Retina (tissue), 1 donor: ENCODE results near the gene PSG5.
"Not testable (repeated sequence)": the region's sequence is repeated elsewhere in the genome, so short reads cannot be mapped to it uniquely, and the experiment has no call there.

Experiments
- DNase-seq: peaks from one replicate; pipeline ENCODE4 v3.0.0-alpha.2; 2016

PSG5 gene

DNA sequence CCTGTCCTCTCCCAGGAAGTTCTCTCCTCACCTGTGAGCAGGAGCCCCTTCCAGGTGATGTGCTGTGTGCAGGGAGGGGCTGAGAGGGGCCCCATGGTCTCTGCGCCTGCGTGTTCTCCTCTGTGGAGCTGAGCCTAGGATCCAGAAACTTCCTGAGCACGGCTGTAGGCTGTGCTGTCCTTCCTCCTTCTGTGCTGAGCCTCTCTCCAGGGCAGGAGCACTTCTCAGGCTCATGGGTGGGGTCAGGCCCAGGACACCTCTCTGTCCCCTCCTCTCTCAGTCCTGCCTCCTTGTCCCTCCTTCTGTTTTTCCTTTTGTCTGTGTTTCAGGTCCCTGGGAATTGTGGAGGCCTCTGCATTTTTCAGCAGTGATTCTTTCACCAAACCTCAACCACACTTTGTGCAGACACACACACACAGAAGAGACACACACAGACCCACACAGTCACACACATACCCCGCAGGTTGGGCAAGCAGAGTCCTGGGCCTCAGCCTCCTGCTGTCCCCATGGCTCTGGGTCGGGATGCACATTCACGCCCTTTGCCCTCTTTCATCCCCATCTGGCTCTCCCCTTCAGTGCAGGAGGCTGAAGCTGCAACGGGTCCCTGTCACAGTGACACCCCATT is at the start of gene PSG5:
TSS of gene PSG5 (minus strand) at position 226 of the 625 bp plus-strand sequence. CDS start at position 95, 131 bp downstream.
- not testable (repeated sequence) for DNase-seq

DNA sequence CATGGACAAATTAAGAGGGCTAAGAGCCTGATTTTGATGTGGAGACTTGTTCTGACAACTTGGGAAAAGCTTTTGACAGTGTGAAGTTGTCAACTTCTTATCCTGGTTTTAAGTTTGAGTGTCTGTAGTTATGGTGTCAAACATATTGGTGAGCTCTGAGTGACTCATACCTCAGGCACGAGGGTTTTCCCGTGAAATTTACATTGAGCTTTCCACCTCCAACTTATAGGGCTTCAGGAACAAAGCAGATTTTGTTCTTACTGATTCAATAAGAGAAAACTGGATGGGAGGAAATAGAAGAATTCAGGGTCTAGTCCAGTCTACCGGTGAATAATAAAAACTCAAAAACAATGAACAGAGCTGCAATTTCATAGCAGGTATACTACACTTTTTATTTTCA is 49.4 kb upstream of the PSG5 start:
- DNase-seq, result not testable (repeated sequence)

DNA sequence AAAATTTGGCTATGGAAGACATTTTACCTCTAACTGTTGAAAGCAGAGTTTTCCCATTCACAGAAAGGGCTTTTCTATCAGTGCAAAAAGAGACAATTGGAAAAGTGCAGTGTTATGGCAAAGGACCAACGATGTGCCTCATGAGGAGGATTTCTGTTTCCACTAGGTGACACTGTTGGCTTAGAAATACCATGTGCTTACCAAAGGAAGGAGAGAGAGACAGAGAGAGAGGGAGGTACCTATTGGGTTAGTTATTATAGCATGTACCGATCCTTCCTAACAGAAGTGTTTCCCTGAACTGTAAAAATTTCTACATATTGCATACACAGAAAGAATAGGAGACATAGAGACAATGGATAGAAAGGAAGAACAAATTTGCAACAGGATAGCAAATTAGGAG is 43.0 kb upstream of the PSG5 start:
- no peak for DNase-seq

DNA sequence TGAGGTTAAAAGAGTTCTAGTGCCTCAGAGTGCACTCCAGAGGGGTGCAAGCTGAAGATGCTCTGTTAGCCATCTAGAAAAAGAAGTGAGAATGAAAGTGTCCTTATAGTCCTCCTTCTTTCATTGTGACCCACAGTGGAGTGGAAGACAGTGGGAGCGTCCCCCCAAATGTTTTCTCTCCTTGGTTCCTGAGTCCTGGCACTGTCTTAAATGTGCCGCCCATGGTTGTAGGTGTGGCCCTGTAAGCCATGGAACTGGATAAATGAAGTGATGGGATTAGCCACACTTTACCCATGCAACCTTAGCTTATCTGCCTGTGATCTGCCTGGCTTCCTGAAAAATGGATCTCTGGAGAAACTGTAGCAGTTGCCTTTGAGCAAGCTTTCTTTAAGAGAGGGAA is 42.4 kb upstream of the PSG5 start:
- DNase-seq, result not testable (repeated sequence)

DNA sequence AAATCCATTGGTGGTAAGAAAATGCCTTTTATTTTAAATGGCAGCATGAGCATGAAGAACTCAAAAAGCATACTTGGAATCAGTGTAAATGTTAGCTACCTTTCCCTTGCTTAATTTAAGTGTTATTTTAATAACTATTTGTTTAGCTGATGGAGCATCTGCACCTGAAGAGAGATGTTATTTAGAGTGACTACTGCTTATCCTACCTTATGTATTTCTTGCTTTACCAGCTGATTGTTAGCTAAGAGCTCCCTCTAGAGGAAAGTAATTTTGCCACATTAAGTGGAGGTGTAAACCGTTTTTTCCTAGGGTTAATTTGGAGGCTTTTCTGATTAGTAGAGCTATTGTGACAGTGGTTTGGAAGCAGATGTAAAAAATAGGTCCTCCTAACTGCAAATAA is 40.6 kb upstream of the PSG5 start:
- DNase-seq, result not testable (repeated sequence)

DNA sequence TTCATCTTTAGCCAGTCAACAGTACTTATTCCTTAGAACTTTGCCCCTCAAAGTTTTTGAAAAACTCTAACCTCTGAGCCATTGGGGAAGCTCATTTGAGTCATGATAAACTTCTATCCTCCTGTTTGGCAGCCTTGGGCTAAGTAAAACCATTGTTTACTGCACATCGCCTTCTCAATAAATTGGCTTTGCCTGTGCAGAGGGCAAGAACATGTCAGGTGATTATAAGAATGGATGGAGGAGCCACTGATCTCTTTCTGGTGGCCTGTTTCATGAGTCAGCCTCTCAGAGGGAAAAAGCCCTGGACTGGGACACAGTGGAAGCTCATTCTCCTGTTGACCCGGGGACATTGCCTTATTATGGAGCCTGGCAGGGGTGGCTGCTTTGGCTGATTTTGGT is 38.5 kb upstream of the PSG5 start:
- no peak for DNase-seq

DNA sequence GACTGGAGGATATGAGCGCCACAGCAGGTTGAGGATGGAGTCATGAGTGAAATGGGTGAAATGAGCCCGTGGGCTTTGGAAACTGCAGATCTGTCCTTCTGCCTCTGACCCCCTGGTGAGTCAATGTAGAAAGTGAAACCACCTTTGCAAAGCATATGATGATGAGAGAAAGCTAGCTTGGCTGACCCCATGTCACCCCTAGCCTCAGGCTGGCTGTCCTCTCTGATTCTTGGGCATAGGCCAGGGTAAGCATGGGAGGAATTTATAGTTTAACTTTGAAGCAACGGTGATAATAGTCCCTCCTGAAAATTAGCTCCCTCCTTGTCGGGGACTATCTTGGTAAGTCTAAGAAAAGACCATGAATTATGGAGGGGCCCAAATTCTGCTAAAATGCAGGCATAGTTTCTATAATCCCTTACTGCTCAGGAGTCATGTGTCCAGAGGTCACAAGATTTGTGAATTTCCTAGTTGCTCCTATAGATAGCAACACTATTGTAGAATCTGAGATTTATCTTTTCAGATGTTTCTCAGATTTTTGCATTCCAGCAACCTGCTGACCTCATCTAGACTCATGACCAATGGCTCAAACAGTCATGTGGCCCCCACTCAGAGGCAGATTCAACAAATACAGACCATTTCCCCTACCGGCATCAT is 38.0 kb upstream of the PSG5 start:
- DNase-seq, result not testable (repeated sequence)

DNA sequence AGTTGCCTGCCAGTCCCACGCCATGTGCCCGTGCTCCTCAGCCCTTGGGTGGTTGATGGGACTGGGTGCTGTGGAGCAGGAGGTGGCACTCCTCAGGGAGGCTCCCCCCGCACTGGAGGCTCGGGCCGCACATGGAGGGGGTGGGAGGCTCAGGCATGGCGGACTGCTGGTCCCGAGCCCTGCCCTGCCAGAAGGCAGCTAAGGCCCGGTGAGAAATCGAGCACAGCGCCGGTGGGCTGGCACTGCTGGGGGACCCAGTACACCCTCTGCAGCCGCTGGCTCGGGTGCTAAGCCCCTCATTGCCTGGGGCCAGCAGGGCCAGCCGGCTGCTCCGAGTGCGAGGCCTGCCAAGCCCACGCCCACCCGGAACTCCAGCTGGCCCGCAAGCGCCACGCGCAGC is 35.6 kb upstream of the PSG5 start:
- DNase-seq, result not testable (repeated sequence)

DNA sequence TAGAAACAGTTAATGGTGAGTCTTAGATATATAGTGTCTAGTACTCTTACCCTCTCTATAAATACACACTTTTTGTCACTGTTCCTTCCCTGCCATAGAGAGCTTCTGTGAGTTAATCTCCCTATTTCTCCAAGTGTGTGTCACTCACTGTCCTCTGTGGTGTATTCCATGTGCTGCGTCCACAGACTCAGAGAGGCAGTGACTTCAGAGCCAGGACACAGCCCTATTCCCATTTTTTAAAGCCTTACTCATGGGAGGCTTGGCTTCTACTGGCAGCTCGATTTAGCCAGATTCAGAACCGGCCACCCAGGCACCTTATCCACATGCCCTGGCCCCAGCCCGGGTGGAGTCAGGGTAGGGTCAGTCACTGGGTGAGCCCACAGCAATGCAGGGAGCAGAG is 32.8 kb upstream of the PSG5 start:
- not testable (repeated sequence) for DNase-seq

DNA sequence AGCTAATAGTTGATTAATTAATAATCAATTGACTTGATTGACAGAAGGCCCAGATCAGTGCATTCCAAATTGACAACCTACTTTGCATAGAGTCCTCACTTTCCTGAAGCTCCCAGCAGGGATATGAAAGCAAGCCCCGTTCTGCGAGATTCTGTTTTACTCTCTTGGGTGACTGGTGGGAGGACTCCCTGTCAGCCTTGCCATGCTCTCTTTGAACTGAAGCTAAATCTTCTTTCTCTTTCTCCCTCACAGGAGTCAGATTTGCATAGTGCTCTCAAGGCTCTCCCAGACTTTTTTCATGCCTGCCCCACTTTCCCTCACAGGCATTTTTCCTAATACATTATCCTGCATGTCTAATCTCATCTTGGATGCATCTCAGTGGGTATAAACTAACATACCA is 29.5 kb upstream of the PSG5 start:
- not testable (repeated sequence) for DNase-seq

DNA sequence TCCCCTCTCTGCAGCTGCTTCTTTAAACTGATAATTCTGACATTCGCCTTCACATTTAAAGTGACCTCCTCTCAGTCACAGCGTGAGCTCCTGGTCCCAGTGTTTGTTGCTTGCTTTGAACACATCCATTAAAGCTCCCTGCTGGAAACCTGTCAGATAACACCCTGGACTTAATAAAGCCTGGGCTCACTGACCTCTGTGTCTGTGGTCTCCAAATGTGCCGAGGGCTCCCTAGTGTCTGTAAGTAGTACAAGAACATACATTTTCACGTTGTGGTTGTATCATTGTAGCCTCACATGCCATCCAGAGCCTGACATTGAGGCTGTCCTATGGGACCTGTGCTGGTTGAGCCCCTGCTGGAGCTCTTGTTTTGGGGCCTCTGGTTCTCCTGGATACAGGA is 21.7 kb upstream of the PSG5 start:
- no peak for DNase-seq

DNA sequence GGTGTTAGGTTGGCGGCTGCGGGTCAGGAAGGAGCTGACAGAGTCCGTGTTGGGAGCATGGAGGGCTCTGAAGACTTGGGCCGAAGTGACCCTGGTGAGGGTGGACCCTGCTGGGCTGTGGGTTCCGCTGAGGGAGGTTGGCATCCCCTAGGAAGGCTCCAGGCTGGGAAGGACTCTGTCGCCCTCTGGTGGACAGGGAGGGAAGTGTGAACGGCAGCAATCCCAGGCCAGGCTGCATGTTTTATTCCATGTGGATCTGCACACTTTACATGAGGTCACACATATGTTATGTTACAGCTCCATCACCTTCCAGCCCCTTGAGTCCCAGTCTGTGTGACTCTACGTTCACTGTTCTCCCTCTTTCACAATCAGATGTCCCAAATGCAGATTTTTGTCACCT is 20.8 kb upstream of the PSG5 start:
- DNase-seq, result not testable (repeated sequence)

DNA sequence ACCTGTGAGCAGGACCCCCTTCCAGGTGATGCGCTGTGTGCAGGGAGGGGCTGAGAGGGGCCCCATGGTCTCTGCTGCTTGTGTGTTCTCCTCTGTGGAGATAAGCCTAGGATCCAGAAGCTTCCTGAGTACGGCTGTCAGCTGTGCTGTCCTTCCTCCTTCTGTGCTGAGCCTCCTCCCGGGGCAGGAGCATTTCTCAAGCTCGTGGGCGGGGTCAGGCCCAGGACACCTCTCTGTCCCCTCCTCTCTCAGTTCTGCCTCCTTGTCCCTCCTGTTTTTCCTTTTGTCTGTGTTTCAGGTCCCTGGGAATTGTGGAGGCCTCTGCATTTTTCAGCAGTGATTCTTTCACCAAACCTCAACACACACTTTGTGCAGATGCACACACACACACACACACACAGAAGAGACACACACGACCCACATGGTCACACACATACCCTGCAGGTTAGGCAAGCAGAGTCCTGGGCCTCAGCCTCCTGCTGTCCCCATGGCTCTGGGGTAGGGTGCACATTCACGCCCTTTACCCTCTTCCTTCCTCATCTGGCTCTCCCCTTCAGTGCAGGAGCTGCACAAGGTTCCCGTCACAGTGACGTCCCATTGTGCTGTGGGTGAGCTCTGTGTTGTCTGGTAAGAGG is 19.3 kb upstream of the PSG5 start, which contains the start of gene PSG4:
TSS of gene PSG4 (minus strand) at position 168 of the 635 bp plus-strand sequence. CDS start at position 66, 102 bp downstream.
- not testable (repeated sequence) for DNase-seq

DNA sequence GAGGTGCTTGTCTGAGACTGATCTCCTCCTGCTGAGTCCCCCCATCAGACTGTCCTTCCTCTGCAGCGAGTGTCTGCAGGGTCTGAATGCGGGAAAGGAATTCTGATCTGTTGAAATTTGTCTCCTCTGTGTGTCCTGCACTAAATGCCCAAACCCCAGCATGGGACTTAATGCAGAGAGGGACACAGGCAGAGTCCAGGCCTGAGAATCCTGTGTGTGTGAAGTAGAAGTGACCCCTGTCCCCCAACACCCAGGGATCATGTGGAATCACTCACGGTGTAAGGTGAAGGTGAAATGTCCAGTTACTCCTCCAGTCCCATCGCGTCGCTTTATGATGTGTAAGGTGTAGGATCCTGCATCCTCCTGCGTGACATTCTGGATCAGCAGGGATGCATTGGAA is 17.3 kb upstream of the PSG5 start:
- DNase-seq, result not testable (repeated sequence)

DNA sequence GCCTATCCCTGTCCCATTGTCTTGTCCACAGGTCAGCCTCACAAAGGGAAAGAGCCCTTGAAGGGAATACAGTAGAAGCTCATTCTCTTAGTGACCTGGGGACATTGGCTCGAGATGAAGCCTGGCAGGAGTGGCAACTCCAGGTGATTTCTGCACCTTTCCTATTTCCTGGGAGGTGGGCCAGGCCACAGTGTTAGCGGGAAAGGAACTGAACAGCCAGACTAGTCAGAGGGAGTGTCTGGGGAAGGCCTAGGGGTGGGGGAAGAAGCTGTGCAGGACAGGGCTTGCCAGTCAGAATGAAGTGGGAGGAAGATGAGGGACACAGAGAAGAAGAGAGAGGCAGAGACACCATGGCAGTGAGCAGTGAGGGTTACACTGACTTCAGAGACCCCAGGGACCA is 15.6 kb upstream of the PSG5 start:
- not testable (repeated sequence) for DNase-seq

DNA sequence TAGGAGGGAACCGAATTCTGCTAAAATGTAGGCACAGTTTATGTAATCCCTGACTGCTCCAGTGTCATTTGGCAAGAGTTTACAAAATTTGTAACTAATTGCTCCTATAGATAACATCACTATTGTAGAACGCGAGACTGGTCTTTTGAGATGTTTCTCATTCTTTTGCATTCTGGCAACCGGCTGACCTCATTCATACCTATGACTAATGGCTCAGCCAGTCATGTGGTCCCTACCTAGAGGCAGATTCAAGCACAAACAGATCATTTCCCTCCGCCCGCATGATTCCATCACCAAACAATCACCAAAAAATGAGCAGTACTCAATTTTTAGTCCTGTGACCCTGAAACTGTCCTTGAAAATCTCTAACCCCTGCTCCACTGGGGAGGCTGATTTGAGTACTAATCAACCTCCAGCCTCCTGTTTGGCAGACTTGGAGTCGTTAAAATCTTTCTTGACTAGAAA is 15.0 kb upstream of the PSG5 start:
- DNase-seq, result not testable (repeated sequence)

DNA sequence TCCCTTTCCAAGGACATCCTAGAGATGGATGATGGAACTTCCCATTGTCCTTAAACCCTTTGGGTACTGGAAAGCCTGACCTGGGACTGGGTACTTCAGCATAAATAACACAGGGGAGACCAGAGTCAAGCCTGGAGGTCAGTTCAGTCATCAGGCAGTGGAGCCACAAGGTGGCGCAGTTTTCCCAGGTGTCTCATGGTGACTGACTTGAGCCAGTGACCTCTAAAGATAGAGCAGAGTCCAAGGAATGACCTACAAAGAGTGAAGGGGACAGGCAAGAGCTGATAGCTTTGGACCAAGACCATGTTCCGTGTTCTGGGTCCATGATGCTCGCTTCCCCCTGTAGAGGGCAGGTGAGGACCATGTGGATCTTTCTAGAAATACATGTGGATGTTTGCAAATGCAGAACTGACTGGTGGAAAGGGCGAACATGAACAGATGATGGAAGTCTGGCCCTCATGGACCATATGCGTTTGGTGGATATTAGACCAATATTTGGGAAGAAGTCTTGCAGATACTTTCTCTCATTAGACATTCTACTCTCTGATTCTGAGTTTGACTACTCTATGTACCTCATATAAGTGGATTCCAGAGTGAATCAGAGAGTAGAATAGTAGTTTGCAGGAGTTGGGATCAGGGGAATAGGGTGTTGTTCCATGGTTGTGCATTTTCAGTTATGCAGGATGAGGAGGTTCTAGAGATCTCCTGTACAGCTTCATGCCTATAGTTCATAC is 12.5 kb upstream of the PSG5 start:
- DNase-seq, result not testable (repeated sequence)

DNA sequence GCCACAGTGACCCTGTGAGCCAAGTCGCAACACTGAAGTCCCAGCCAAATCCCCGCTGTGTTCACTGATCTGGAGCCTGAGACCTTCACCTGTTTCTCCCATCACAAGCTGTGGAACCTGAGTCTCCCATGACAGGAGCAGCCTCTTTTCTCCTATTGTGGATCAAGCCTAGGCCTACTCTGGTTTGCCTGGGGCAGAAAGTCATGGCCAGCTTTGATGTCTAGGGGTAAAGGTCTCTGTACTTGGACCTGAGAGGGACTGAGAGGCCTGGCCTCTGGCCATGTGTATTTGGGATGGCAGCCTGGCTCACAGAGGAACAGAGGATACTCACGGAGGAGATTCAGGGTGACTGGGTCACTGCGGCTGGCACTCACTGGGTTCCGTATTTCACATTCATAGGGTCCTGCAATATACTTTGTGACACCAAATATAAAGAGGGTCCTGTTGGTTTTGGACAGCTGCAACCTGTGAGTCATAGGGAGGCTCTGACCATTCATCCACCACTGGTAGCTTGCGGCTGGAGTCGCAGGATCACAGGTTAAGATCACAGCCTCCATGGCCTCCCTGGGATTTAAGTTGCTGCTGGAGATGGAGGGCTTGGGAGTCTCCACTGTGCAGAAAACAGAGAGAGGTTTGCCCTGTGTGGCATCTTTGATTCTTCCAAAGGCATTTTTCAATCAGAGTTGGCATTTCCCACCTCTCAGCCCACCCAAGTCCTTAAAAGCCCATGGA is 11.5 kb upstream of the PSG5 start:
- not testable (repeated sequence) for DNase-seq

DNA sequence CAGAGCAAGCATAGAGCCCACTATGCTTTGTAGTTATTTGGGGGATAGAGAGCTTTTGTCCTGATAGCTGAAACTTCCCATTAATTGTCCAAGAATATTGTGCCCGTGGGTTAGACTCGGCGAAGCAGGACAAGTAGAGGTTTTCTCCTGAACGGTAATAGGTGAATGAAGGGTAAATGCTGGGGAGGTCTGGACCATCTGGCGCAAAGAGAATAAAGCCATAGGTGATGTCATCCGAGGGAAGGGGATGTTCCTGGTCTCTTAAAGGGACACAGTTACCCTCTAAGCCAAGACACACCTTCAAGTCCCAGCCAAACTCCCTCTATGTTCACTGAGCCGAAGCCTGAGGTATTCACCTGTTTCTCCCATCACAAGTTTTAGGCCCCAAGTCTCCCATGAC is 8.1 kb upstream of the PSG5 start:
- not testable (repeated sequence) for DNase-seq

DNA sequence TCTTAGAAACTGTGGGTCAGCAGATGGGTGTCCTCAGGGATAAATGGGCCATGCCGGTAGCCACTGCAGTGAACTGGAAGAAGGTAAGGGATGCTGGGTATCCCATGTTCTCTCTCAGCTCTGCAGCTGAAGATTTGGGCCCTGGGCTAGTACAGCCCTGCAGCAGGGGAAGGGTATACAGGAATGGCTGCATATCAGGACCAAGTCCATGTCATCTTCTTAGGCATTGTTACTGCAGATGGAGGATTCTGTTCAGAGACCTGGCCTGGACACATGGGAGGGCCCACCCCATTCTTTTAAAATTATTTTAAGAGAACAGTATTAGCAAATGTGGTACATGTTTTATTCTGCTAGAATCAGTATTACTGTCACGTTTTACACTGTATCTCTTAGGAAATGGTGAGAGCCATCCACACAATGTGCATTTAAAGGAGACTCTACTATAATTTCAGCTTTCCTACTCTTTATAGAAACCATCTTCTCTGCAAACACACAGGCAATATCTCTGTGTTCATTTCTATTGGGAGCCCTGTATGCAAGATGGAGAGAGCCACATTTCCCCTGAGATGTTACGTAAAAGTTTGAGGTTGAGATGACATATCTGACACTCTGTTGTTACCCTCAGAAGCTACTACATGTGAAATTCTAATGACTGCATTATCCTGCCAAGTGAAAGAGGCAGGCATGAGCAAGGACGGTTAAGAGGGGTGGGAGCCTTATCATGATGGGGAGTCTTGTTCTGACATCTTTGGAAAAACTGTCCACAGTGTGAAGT is 6.2 kb upstream of the PSG5 start:
- DNase-seq, result not testable (repeated sequence)

DNA sequence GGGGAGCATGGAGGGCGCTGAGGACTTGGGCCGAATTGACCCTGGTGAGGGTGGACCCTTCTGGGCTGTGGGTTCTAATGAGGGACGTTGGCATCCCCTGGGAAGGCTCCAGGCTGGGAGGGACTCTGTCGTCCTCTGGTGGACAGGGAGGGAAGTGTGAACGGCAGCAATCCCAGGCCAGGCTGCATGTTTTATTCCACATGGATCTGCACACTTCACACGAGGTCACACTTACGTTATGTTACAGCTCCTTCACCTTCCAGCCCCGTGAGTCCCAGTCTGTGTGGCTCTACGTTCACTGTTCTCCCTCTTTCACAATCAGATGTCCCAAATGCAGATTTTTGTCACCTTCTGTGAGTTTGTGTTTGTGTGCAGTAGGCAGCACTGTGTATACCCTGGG is 1.8 kb upstream of the PSG5 start:
- not testable (repeated sequence) for DNase-seq
